GM12878 (cell line): Measurements from ENCODE around the gene PRRX2. TPM values are rescaled to one million over a fixed set of nuclear protein-coding genes. Genes with fewer than 3 reads are reported as not detected.

Source experiments
- ATAC-seq: fragments of 200-7000 bp; cut with Tn5 transposase; 3 replicates; pipeline ENCODE4 v1.9.1; 2020; ENCODE audit warnings: mild to moderate bottlenecking, moderate library complexity
- BruUV-seq: library from RNA; stranded (reverse); fragments of 400-500 nt; replicated peaks from 2 replicates; lab custom pipeline; 2021; lab: Mats Ljungman, UMichigan
- CTCF ChIA-PET: fragments of 300-600 bp; sonication (Branson Sonifier 250); formaldehyde crosslinking; extraction: SDS; loops from one replicate; lab custom pipeline; 2021; ENCODE audit warnings: inconsistent platforms; lab: Yijun Ruan, JAX
- POLR2A ChIA-PET: fragments of 350-600 bp; formaldehyde crosslinking; extraction: SDS; loops from one replicate; lab custom pipeline; 2021; ENCODE audit warnings: inconsistent platforms; lab: Charles Lee
- RAD21 ChIA-PET: fragments of 300-600 bp; sonication (Branson Sonifier 250); formaldehyde crosslinking; loops from one replicate; lab custom pipeline; 2023; ENCODE audit warnings: antibody characterized with exemption; ENCODE audit not compliant: unreplicated experiment; lab: Charles Lee
- SMC1A ChIA-PET: fragments of 300-600 bp; sonication (Branson Sonifier 250); formaldehyde crosslinking; loops from one replicate; lab custom pipeline; 2023; ENCODE audit not compliant: unreplicated experiment, uncharacterized antibody; lab: Charles Lee
- DNase-seq: peaks from one replicate; pipeline ENCODE4 v3.0.0-alpha.2; 2011; ENCODE audit warnings: low read depth, low spot score
- FAIRE-seq: peaks from 3 replicates; lab custom pipeline; 2011; peaks lifted over from hg19 to GRCh38; lab: Jason Lieb, UNC
- H2AFZ ChIP-seq: 2 replicates; pipeline ENCODE4 v1.6.0; 2011; ENCODE audit warnings: low read depth, low read length, control low read depth; ENCODE audit not compliant: control insufficient read depth
- H3K27ac ChIP-seq: 2 replicates; pipeline ENCODE4 v1.5.1; 2011; ENCODE audit warnings: control low read depth; ENCODE audit not compliant: control insufficient read depth, insufficient read depth
- H3K27me3 ChIP-seq, 2 experiments: replicated peaks in 1 of 2; 2 replicates each; pipeline versions ENCODE4 v1.6.0 to v1.6.1; 2011; ENCODE audit warnings: low read length in 1 of 2; ENCODE audit not compliant: control insufficient read depth in 2 of 2, insufficient read depth in 2 of 2
- H3K36me3 ChIP-seq, 2 experiments: 2 replicates each; pipeline ENCODE4 v1.5.1; 2011; ENCODE audit warnings: low read length in 1 of 2; ENCODE audit not compliant: control insufficient read depth in 2 of 2, insufficient read depth in 2 of 2
- H3K4me1 ChIP-seq: 2 replicates; pipeline ENCODE4 v1.6.1; 2011; ENCODE audit warnings: mild to moderate bottlenecking, low read length, moderate library complexity, mixed read lengths; ENCODE audit not compliant: control insufficient read depth, insufficient read depth
- H3K4me2 ChIP-seq: 2 replicates; pipeline ENCODE4 v1.6.0; 2011; ENCODE audit warnings: control low read depth; ENCODE audit not compliant: control insufficient read depth, insufficient read depth
- H3K4me3 ChIP-seq: fragments of 200-600 bp; sonication (generic); 2 replicates; pipeline ENCODE4 v1.5.1; 2016
- H3K79me2 ChIP-seq: 2 replicates; pipeline ENCODE4 v1.6.0; 2011; ENCODE audit warnings: low read length; ENCODE audit not compliant: control insufficient read depth, insufficient read depth
- H3K9ac ChIP-seq: 2 replicates; pipeline ENCODE4 v1.8.0; 2011; ENCODE audit warnings: low read length, control low read depth, mixed read lengths; ENCODE audit not compliant: control insufficient read depth, insufficient read depth
- H3K9me3 ChIP-seq: replicated peaks from 3 replicates; pipeline ENCODE4 v1.5.1; 2011; ENCODE audit warnings: mild to moderate bottlenecking, low read length; ENCODE audit not compliant: control insufficient read depth, insufficient read depth
- H4K20me1 ChIP-seq: 2 replicates; pipeline ENCODE4 v1.6.0; 2011; ENCODE audit not compliant: control insufficient read depth, insufficient read depth
- ASH2L ChIP-seq: fragments of 300-600, 200-600 bp; sonication (generic); IDR thresholded peaks from 2 replicates; pipeline ENCODE4 v1.6.1; 2017; ENCODE audit warnings: low read depth, mild to moderate bottlenecking, borderline replicate concordance
- NR2C2 ChIP-seq: IDR thresholded peaks from 2 replicates; pipeline ENCODE4 v1.6.1; 2011; ENCODE audit warnings: borderline replicate concordance, low read depth; ENCODE audit not compliant: control insufficient read depth, insufficient read length
- PML ChIP-seq: IDR thresholded peaks from 2 replicates; pipeline ENCODE4 v1.6.1; 2012; ENCODE audit warnings: low read length, inconsistent platforms
- WGBS: methylation state at CpG from one replicate; pipeline ENCODE4 v1.1.6; 2016; ENCODE audit warnings: low lambda C conversion rate; ENCODE audit not compliant: insufficient replicate concordance, insufficient coverage; ENCODE audit errors: missing lambda C conversion rate; 5-methylcytosine and 5-hydroxymethylcytosine counted together
- in situ Hi-C: fragments of 300-500 bp; cut with MboI; formaldehyde crosslinking; loops from 9 replicates; pipeline ENCODE4 v1.14.3; 2018; ENCODE audit warnings: mixed read lengths
- intact Hi-C: fragments of 100-400 bp; cut with micrococcal nuclease; formaldehyde crosslinking; loops from one replicate; pipeline ENCODE4 v1.14.2; 2022; ENCODE audit not compliant: unreplicated experiment
- polyA plus RNA-seq, 11 experiments: library from polyadenylated mRNA; depleted of rRNA in 4 of 11; unstranded in 6 of 11; stranded (reverse) in 5 of 11; fragments of >200 nt; fragmentation: Nextera tagmentation in 4 of 11; fragmentation: Illumina TruSeq in 1 of 11; extraction: Ambion mirVana in 4 of 11; extraction: Trizol in 1 of 11; gene quantifications; 1 replicate in 1 of 11; 2 replicates in 10 of 11; pipeline versions ENCODE4 v1.2.1 to v1.2.3, GENCODE V29; 2011 to 2016; ENCODE audit warnings: inconsistent platforms in 2 of 11, missing spikeins in 2 of 11, low read depth in 1 of 11
- total RNA-seq, 4 experiments: library from RNA; depleted of rRNA in 3 of 4; stranded (reverse); fragments of >200 nt in 3 of 4; fragmentation: Illumina TruSeq in 1 of 4; extraction: Trizol in 1 of 4; gene quantifications; 2 replicates each; pipeline versions ENCODE4 v1.2.1 to v1.2.3, GENCODE V29; 2013 to 2021
- TF ChIP-seq, protein P1 (sequence below): IDR thresholded peaks from 2 replicates; pipeline ENCODE4 v1.6.1; 2012; ENCODE audit warnings: low read depth, low read length, improper control_type of control experiment

The PRRX2 gene
- total and polyA plus RNA-seq, 10 of the 15 experiments (the other 5 are each of a cell fraction or from before 2014, with no cell fraction given) = not detected

DNA sequence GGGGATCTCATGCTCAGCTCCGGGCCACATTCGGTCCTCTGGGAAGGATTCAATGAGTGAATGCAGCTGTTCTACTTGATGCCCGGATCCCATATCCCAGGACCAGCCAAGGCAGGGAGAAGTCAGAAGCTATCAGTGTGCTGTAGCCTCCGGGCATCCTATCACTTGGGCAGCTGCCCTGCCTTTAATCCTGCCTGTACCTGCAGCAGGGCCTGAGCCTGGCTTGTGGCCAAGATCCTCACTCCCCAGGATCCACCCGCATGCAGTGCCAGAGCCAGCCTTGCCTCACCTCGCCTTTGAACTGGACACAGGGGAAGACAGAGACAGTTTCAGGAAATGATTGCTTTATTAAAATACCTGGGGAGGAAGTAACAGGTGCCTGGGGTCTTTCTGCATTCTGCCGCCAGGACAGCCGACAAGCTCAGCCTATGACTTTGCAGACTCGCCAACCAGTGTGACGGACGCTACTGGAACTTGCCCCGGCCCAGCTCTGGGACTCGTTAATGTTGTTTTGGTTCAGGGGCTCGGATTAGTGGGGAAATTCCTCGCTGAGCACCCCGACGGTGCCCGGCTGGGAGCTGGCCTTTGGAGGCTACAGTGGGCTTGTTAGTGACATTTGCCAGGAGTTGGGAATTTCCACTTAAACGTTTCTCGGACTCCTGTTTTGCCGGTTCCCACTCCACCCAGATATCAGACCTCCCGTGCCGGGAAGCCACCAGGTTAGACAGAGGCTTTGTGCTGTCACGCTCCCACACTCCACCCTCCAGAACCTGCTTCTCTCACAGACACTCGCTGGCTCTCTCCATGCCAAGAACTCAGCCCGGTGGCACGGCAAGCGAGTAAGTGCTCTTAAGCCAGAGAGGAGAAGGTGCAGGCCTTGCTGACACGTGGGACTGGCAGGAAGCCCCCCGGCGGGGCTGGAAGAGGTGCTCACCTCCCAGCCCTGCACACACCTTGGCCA lies 86.7 kb downstream of the PRRX2 start:
- no peak overlapping the region for H3K4me3 ChIP-seq
- ATAC-seq (no peak), DNase-seq (no peak), FAIRE-seq (no peak)
- ChIA-PET RAD21 (no interaction called here), POLR2A (interaction anchor here (0.6 kb wide), 1 partner anchor 31 kb away, joined by 3 read pairs; no protein-coding TSS in a partner anchor), SMC1A (no interaction called here), CTCF (interaction anchor here (1.5 kb wide), 1 partner anchor 38 kb away, joined by 5 read pairs; no protein-coding TSS in a partner anchor)
- H2AFZ ChIP-seq = no peak overlapping the region
- H3K27ac ChIP-seq = no peak overlapping the region
- no peak overlapping the region for H3K4me2 ChIP-seq
- peaks cover 3% of the 10 kb centered on the region; the same call in 1 of the 2 replicates for H3K4me1 ChIP-seq
- intact Hi-C loops = no loop called here
- H3K36me3 ChIP-seq = no peaks in the 10 kb centered on the region
- WGBS = 46% methylated on average over 30 of the region's 31 CpGs
- in situ Hi-C loops = no loop called here
- no peaks in the 10 kb centered on the region for H3K9me3 ChIP-seq
- no peak overlapping the region for H3K9ac ChIP-seq
- no peaks in the 10 kb centered on the region for H3K79me2 ChIP-seq
- H3K27me3 ChIP-seq = no peaks in the 10 kb centered on the region; a peak in 2 of 4 replicates
- TF ChIP-seq PML = no peak
- no peak for TF ChIP-seq ASH2L
- no peak for TF ChIP-seq NR2C2
- TF ChIP-seq, protein P1, sequence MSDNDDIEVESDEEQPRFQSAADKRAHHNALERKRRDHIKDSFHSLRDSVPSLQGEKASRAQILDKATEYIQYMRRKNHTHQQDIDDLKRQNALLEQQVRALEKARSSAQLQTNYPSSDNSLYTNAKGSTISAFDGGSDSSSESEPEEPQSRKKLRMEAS = no peak
- TF ChIP-seq, all 136 proteins: peak for 0
- BruUV-seq = no TSS peak
- no peaks in the 10 kb centered on the region for H4K20me1 ChIP-seq
